Ureter (tissue), 1 donor: ENCODE measurements around the gene ZNF324B. TPM values are rescaled to one million over a fixed set of nuclear protein-coding genes. Genes with fewer than 3 reads are reported as not detected.
"Not testable (repeated sequence)": the region's sequence is repeated elsewhere in the genome, so short reads cannot be mapped to it uniquely, and the experiment has no call there.

ENCODE experiments used
- DNase-seq: peaks from one replicate; pipeline ENCODE4 v3.0.0-alpha.2; 2020; ENCODE audit warnings: low spot score
- total RNA-seq: library from RNA; stranded (reverse); gene quantifications from one replicate; pipeline ENCODE4 v1.2.4, GENCODE V29; 2023
- donor health status: DM: yes; HTN: yes; CAD: no.

Gene ZNF324B
- total RNA-seq, 1 donor from 2014 or later: 8.1 TPM

DNA sequence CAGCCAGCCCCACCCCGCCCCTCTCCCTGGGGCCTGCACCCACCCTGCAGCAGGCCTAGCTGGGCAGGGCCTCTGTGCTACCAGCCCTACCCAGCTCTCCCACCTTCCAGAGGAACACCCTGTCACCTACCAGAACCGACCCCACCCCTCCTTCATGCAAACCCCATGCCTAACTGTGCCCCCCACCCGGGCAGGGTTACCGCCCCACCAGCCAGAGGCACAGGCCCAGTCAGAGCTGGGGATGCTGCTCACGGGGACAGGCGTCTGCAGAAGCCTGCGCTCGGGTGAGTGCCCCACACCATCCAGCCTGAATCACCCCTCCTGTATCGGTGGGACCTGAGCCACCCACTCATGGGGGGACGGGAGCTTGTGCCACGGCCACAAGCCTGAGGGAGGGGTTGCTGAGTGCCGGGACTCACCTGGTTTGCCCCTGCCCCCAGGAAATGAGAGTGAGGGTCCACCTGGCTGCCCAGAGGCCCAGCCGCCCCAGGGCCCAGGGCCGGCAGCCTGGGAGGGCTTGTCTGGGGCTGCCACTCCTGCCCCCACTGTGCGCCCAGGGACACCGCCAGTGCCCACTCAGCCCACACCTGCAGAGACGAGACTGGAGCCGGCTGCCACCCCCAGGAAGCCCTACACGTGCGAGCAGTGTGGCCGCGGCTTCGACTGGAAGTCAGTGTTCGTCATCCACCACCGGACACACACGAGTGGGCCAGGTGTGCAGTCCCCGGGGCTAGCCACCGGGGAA is 28.5 kb downstream of the ZNF324B start:
- DNase-seq: no peak

DNA sequence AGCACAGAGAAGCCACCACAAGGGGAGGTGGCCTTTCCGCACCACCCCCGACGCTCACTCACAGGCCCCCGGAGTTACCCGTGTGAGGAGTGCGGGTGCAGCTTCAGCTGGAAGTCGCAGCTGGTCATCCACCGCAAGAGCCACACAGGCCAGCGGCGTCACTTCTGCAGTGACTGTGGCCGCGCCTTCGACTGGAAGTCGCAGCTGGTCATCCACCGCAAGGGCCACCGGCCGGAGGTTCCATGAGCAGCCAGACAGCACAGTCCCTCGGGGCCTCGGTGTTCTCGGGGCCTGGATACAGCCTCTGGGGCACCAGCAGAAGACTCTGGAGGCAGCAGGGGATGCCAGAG is 29.0 kb downstream of the ZNF324B start:
- no peak for DNase-seq

DNA sequence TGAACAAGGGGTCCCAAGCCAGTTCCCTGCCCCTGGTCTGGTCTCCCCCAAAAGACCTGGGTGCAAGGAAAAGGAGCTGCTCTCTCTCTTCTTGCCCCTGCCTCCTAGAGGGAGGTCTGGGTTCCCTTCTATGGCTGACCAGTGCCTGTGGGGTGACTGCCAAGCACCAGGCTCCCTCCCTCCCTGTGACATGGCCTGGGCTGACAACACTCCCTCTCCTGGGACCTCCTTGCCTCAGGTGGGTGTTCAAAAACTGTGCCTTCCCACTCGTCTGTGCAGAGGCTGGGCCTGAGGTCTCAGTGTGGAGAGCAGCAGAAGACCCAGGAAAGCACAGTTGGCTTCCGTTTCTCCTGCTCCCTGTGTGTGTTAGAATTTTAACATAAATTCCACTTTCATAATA is 29.4 kb downstream of the ZNF324B start:
- no peak for DNase-seq

DNA sequence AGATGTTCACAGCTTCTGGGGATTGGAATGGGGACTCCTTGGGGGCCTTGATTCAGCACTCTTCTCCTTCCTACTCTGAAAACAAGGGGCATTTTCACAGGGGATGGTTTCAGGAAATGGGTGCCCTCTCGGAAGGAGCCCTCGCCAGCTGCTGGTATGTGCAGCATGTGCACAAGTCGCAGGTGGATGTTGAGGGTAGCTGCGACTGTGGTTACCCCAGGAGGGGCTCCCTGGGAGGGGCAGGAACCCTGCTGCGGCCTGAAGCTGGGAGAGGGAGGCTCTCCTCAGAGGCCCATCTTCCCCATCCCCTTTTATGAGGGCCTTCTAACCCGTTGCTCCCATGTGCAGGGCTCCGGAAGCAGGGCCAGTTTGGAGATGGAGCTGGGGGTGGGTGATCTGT is 30.9 kb downstream of the ZNF324B start:
- DNase-seq: no peak

DNA sequence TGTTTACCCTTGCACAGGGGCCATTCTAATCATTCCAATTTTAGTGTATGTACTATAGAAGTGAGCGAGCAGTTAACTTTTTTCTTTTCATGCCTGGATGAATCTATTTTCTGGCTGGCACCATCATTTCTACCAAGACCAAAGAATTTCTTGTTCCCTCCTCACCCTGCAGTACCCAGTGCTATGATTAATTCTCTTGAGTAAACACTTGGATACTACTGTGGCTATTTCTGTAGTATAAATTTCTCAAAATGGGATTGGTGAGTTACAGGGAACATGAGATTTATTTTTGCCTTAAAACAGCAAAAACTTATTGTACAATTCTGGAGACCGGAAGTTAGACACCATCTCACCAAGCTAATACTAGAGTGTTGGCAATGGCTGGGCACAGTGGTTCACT is 32.4 kb downstream of the ZNF324B start:
- no peak for DNase-seq

DNA sequence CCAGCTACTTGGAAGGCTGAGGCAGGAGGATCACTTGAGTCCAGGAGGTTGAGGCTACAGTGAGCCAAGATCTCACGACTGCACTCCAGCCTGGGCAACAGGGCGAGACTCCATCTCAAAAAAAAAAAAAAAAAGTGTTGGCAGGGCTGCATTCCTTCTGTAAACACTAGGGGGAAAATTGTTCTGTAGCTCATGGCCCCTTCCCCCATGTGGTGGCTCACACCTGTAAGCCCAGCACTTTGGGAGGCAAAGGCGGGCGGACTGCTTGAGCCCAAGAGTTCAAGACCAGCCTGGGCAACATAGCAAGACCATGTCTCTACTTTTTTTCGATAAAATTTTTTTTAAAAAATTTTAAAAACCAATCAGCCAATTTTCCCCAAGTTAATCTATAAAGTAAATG is 32.9 kb downstream of the ZNF324B start:
- not testable (repeated sequence) for DNase-seq

DNA sequence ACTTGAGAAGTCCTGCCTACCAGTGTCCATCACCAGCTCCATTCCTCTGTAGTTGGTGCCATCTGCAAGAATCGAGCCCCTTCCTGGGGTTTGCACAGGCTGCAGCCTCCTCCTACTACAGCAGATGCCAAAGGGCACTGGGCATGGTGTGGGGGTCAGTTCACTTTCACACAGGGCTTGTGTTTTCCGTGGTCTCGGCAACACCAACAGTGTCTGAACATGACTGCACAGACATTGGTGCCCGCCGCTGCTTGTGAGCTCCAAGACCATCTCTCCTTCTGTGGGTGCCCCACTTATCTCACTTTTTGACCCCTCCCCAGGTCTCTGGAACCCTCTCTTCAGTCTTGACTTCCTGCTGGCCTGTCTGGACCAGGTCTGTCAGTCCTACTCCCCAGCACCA is 40.0 kb downstream of the ZNF324B start:
- no peak for DNase-seq

DNA sequence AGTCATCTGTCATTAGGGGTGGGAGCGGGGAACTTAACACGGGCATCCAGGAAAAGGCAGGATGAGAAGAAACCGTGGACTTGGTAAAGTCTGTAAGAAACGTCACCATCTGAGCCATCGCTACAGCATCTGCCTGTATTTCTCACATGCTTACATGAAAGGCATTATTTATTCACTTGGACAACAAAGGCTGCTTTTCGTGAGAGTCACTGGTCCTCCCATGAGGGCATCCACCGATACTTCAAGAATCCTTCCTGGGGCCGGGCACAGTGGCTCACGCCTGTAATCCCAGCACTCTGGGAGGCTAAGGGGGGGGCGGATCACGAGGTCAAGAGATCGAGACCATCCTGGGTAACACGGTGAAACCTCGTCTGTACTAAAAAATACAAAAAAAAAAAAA is 40.8 kb downstream of the ZNF324B start:
- DNase-seq: no peak

DNA sequence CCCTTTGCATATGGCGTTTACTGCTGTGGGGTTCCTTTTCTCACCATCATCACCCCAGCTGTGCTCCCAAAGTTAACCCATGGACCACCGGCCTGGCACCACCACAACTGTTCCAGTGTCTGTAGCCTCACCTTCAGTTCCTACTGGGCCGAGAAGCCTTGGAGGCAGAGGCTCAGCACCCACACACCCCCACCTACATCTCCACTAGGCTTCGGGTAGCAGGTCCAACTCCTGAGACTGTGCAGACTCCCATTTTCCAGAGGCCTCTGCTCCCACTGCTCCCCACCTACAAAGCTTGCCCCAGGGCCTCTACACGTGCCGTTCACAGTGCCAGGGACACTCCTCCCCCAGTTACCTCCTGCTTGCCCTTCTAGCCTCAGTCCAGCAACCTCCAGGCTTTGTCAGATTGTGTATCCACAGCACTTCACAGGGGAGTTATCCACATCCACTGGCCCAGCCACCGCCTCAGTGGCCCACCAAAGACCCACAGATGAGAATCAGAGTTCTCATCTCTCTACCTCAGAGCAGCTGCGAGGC is 46.3 kb downstream of the ZNF324B start:
- no peak for DNase-seq

DNA sequence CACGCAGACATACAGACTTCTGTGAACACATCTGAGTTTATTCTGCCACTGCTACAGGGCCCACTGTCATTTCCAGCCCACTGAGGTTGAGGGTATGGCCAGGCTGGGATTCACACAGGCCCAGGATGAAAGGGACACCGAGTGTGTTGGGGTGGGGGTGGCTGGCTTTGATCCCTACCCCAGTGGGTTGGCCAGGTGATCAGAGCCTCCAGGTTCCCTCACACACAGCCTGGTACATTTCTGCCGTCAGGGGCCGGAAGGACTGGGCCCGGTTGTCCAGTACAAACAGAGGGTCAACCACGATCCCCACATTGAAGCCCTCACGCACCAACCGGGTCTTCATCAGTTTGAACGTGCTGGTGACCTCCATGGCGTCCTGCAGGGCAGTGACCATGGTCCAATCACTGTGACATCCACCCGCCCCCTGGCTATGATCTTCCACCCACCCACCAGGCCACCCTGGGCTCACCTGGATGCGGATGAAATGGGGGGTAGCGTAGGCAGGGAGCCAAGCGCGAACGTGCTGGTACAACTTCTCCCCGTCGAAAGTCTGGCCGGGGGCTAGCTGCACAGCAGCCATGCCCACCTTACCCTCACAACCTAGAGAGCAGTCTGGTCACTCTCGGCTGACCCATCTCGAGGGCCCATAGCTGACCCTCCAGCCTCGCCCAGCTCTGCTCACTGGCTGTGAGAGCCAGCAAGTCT is 47.0 kb downstream of the ZNF324B start:
- DNase-seq: no peak

DNA sequence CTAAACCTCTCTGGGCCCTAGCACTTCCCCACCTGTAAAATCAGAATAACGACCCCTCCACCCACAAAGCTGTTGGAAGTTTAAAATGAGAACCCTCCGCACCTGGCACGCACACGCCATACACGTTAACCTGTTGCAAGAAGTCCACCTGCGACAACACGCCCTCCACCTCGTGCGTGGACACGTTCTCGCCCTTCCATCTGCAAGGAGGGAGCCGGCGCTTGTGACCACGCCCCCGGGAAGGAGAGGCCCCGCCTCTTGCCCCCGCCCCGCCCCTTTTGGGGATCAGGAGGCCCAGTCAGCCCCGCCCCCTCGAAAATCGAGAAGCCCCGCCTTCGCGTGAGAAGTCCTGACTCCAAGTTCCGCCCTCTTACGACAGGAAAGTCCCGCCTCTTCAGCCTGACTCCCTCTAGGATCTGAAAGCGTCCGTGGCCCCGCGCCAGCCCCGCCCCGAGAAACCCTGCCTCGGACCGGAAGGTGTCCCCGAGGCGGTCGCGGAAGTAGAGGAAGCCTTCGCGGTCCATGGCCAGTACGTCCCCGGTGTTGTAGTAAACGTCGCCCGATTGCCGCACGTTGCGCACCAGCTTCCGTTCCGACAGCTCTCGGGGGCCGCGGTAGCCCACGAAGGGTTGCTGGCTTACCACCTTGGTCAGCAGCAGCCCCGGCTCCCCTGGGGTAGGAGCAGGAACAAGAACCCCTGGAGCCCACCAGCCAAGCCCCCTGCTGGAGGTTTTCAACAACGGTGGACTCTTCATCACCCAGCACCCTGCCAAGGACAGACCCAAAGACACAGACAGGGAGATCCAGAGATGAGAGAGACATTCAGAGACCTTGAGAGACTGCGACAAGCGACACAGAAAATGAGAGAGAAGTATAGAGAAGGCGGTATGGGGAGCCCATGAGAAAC is 47.9 kb downstream of the ZNF324B start:
- peak; percentile 100 for DNase-seq

DNA sequence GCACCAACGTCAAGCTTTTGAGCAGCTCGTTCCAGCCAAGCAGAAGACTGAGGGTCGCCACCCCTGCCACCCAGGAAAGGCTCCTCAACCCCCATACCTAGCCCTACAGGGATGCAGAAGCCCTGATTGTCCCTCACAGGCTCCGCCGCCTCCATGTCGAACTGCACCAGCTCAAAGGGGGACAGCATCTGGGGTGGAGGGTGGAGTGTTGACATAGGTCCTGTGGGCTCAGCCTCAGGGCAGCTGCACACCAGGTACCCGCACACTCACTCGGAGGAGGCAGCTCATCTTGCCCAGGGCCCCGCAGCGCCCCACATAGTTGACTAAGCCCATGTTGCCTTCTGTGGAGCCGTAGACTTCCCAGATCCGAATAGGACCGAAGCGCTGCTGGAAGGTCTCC is 48.8 kb downstream of the ZNF324B start:
- DNase-seq: no peak

Other genes starting within 250 kb of the ZNF324B start
- gene ZNF544, start 222.7 kb upstream of the ZNF324B start, total RNA-seq: 46.4 TPM
- 8.6 TPM for gene ZNF8, start 172.7 kb upstream of the ZNF324B start, total RNA-seq
- 38.8 TPM for gene ERVK3-1, start 146.2 kb upstream of the ZNF324B start, total RNA-seq
- gene ZSCAN22, start 124.6 kb upstream of the ZNF324B start, total RNA-seq: 3.5 TPM
- gene A1BG, start 98.1 kb upstream of the ZNF324B start, total RNA-seq: 10.7 TPM
- gene ZNF497, start 88.9 kb upstream of the ZNF324B start, total RNA-seq: 1.6 TPM
- 3.6 TPM for gene ZNF837, start 70.6 kb upstream of the ZNF324B start, total RNA-seq
- gene RPS5, start 64.4 kb upstream of the ZNF324B start, total RNA-seq: 1,165 TPM
- 1.8 TPM for gene RNF225, start 56.0 kb upstream of the ZNF324B start, total RNA-seq
- 11.5 TPM for gene ZNF584, start 43.0 kb upstream of the ZNF324B start, total RNA-seq
- gene ZNF132, start 11.5 kb upstream of the ZNF324B start, total RNA-seq: 8.0 TPM
- gene ZNF324, start 15.5 kb downstream of the ZNF324B start, total RNA-seq: 14.7 TPM
- 18.0 TPM for gene ZNF446, start 24.7 kb downstream of the ZNF324B start, total RNA-seq
- gene SLC27A5, start 60.4 kb downstream of the ZNF324B start, total RNA-seq: 16.5 TPM
- 14.9 TPM for gene ZBTB45, start 68.2 kb downstream of the ZNF324B start, total RNA-seq
- gene TRIM28, start 92.4 kb downstream of the ZNF324B start, total RNA-seq: 329 TPM
- gene CHMP2A, start 103.5 kb downstream of the ZNF324B start, total RNA-seq: 137 TPM
- 60.7 TPM for gene UBE2M, start 107.0 kb downstream of the ZNF324B start, total RNA-seq
- 43.4 TPM for gene MZF1, start 121.7 kb downstream of the ZNF324B start, total RNA-seq